ENCODE data around the gene CRYGS. TPM values are rescaled to one million over a fixed set of nuclear protein-coding genes. Genes with fewer than 3 reads are reported as not detected.

Gene CRYGS
- total RNA-seq, 4 donors from 2014 or later: 0.42 to 2.3 (median 1.3) TPM

GRCh38 chr3:186551387-186551786, 7.2 kb upstream of the CRYGS start:
- no peak for DNase-seq (ENCODE audit: low spot score in 2 of 2)
- TF ChIP-seq, protein P1, sequence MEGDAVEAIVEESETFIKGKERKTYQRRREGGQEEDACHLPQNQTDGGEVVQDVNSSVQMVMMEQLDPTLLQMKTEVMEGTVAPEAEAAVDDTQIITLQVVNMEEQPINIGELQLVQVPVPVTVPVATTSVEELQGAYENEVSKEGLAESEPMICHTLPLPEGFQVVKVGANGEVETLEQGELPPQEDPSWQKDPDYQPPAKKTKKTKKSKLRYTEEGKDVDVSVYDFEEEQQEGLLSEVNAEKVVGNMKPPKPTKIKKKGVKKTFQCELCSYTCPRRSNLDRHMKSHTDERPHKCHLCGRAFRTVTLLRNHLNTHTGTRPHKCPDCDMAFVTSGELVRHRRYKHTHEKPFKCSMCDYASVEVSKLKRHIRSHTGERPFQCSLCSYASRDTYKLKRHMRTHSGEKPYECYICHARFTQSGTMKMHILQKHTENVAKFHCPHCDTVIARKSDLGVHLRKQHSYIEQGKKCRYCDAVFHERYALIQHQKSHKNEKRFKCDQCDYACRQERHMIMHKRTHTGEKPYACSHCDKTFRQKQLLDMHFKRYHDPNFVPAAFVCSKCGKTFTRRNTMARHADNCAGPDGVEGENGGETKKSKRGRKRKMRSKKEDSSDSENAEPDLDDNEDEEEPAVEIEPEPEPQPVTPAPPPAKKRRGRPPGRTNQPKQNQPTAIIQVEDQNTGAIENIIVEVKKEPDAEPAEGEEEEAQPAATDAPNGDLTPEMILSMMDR (IDR thresholded peaks at IDR 0.05): no peak
- TF ChIP-seq POLR2A (IDR thresholded peaks at IDR 0.05): no peak
- no peak overlapping the region for H3K4me3 ChIP-seq (ENCODE audit: low read depth, poor library complexity, severe bottlenecking)
- 91% methylated on average over 6 of the region's 6 CpGs for WGBS, 2 donors
- intact Hi-C loops (cut with DNase I; ENCODE audit: low total_unique reads): no loop called here

GRCh38 chr3:186549497-186549896, 5.3 kb upstream of the CRYGS start:
- intact Hi-C loops (cut with DNase I; ENCODE audit: low total_unique reads): loop anchor here (10.0 kb wide), 1 partner anchor 295 kb away; no protein-coding TSS in a partner anchor
- H3K4me3 ChIP-seq (ENCODE audit: low read depth, poor library complexity, severe bottlenecking): no peak overlapping the region
- TF ChIP-seq, protein P1 (IDR thresholded peaks at IDR 0.05): no peak
- no peak for TF ChIP-seq POLR2A (IDR thresholded peaks at IDR 0.05)
- DNase-seq (ENCODE audit: low spot score in 2 of 2): no peak
- WGBS, 2 donors: 95 to 97% methylated on average over 3 of the region's 3 CpGs

DNA sequence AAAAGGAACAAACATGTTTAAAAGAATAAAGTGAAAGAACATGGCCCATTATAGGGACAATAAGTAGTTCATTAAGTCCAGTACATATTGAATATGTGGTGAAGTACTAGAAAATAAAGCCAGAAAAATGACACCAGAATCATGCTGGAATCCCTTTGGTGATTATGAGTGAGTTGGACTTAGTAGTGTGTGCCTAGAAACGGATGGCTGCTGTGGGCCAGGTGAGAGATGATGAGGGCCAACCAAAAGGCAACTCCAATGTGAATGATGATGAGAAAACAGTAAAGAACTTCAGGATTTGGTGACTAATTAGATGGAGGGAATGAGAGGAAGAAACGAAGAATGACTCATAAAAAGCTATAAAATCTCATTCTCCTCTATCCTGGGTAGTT, 3.3 kb downstream of the CRYGS start:
- intact Hi-C loops (cut with DNase I; ENCODE audit: low total_unique reads): loop anchor here (5.0 to 10.0 kb wide), 2 partner anchors 286 to 554 kb away; no protein-coding TSS in a partner anchor
- TF ChIP-seq, protein P1 (IDR thresholded peaks at IDR 0.05): no peak
- TF ChIP-seq POLR2A (IDR thresholded peaks at IDR 0.05): no peak
- WGBS, 2 donors: 30 to 31% methylated on average over 2 of the region's 2 CpGs
- H3K4me3 ChIP-seq (ENCODE audit: low read depth, poor library complexity, severe bottlenecking): no peak overlapping the region
- no peak for DNase-seq (ENCODE audit: low spot score in 2 of 2)

DNA sequence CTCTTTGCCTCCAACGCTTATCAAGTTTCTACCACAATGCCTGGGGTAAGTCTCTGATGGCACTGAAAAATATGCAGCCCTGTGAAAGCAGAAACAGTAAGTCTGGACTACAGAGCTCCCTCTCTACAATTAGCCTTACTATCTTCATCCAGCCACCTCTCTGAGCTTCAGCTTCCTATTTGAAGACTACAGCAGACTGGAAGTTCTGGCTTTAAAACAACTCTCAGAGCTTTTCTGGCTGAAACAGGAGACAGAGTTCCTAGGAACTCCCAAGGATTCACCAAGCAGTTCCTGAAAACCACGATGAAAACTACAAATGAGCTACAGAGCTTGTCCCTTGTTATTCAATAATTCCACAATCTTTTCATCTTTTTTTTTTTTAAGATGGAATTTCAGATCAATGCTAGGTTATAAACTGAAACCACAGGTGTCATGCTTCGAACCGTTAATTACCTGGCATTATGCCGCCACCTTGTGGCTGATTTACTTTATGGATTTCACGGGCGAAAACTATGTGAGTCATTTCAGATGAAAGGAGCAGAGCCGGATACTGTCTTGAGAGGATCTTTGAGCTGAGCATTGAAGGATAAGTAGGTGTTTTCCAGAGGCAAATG, 3.9 kb downstream of the CRYGS start:
- DNase-seq (ENCODE audit: low spot score in 2 of 2): peak; percentile 73 to 91
- intact Hi-C loops (cut with DNase I; ENCODE audit: low total_unique reads): loop anchor here (5.0 to 10.0 kb wide), 2 partner anchors 286 to 553 kb away; no protein-coding TSS in a partner anchor
- no peak overlapping the region for H3K4me3 ChIP-seq (ENCODE audit: low read depth, poor library complexity, severe bottlenecking)
- 12 to 14% methylated on average over 8 of the region's 8 CpGs for WGBS, 2 donors
- TF ChIP-seq, protein P1 (IDR thresholded peaks at IDR 0.05): no peak
- no peak for TF ChIP-seq POLR2A (IDR thresholded peaks at IDR 0.05)

DNA sequence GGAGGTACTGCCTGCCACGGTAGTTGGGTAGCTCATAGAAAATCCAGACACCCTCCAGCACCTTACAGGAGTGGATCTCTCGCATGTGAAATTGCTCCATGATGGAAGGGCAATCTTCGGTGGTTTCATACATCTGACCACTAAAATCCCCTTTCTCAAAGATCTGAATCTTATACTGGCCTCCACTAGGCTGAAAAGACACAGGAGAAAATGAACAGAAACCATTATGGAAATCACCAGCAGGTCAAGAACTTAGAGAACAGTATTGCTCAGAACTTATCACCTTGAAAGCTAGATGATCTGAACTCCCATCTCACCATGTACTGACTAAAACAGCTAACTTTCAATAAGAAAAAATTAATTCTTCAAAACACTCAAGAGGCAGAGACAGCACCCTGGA, 5.4 kb downstream of the CRYGS start:
- intact Hi-C loops (cut with DNase I; ENCODE audit: low total_unique reads): no loop called here
- WGBS, 2 donors: 92 to 93% methylated on average over 3 of the region's 3 CpGs
- no peak overlapping the region for H3K4me3 ChIP-seq (ENCODE audit: low read depth, poor library complexity, severe bottlenecking)
- TF ChIP-seq, protein P1 (IDR thresholded peaks at IDR 0.05): no peak
- TF ChIP-seq POLR2A (IDR thresholded peaks at IDR 0.05): no peak
- DNase-seq (ENCODE audit: low spot score in 2 of 2): no peak
